ENCODE results near the gene ZNF169.
A peak's percentile ranks its signal among the peaks of the same experiment; 100 is the strongest.
"Not testable (repeated sequence)": the region's sequence is repeated elsewhere in the genome, so short reads cannot be mapped to it uniquely, and the experiment has no call there.

Gene ZNF169

GRCh38 chr9:94259077-94259862, at the start of gene ZNF169:
Gene ZNF169, plus strand, starts transcription at chr9:94259298. Its CDS starts 19,515 bp downstream, at chr9:94278813.
- DNase-seq (ENCODE audit: low read depth in 2 of 2): peak; percentile 78 to 83

DNA sequence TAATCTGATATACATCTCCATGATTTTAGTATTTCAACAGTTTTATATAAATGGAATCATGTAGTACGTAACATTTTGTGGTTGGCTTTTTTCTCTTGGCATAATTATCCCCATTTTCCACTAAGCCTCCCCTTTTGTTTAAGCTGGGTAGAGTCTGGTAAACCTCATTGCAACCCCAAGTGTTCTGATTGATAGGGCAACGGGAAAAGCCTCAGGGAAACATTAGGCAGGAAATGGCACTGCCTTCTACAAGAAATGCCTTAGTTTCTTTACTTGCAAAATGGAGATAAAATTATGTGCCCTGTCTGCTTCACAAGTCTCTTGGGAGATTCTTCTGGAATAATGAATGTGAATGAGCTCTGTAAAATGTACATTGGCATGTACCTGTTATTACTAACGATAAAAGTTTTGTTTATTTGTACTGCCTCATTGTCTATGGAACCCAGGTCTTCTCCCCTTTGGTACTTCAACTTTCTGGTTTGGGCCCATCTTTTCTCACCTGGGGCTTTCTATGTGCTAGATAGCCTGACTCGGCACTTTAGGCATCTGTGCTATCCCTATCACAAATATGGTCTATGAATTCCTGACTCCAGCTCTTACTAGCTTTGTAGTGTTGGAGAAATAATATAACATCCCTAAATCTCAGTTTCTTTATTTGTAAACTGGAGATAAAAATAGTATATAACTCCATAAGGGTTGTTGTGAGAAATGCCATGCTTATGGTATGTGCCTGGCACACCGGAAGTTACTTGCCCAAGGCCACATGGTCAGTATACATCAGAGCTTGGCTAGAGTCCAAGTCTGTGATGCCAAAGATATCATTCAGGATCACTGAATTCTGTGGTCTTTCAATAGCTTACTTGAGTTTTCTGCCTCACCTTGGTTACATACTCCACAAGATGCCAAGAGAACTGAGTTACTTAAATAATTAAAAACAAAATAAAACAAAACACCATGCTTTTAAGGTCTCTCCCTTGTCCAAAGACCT, 48.2 kb upstream of the ZNF169 start:
- no peak for DNase-seq (ENCODE audit: low read depth in 2 of 2)

DNA sequence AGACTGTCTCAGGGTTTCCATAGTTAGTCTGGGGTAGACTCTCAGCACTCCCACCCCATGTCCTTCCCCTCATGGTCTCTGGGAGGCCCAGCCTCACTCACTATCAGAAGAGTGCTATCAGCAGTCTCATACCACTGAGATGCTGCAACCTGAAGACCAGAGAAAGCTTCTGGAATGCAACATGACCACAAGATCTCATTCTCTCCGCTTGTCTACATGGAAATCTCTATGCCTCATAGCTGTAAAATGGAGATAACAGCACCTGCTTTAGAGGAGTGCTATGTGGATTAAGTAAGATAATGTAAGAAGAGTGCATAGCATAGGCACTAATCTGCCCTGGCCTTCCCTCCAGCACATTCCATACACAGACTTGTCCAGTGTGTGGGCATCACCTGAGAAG, 47.0 kb upstream of the ZNF169 start:
- no peak for DNase-seq (ENCODE audit: low read depth in 2 of 2)

- DNase-seq (ENCODE audit: low read depth in 2 of 2): no peak
Measured at GRCh38 chr9:94212531-94212930, 46.6 kb upstream of the ZNF169 start.

- peak; percentile 39 to 53 for DNase-seq (ENCODE audit: low read depth in 2 of 2)
Measured at GRCh38 chr9:94213511-94214124, 45.5 kb upstream of the ZNF169 start.

DNA sequence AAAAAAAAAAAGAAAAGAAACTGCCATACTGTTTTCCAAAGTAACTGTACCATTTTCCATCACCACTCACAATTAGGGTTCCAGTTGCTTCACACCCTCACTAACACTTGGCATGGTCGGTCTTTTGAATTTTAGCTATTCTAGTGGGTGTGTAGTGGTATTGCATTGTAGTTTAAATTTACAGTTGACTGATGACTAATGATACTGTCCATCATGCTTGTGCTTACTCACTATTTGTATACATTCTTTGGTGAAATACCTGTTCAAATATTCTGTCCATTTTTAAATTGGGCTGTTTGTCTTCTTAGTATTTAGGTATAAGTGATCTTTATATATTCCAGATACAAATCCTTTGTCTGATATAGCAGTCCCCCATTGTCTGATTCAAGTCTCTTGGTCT, 36.2 kb upstream of the ZNF169 start:
- no peak for DNase-seq (ENCODE audit: low read depth in 2 of 2)

- DNase-seq (ENCODE audit: low read depth in 2 of 2): not testable (repeated sequence)
Measured at GRCh38 chr9:94225413-94225812, 33.7 kb upstream of the ZNF169 start.

- DNase-seq (ENCODE audit: low read depth in 2 of 2): no peak
Measured at GRCh38 chr9:94228616-94229015, 30.5 kb upstream of the ZNF169 start.

DNA sequence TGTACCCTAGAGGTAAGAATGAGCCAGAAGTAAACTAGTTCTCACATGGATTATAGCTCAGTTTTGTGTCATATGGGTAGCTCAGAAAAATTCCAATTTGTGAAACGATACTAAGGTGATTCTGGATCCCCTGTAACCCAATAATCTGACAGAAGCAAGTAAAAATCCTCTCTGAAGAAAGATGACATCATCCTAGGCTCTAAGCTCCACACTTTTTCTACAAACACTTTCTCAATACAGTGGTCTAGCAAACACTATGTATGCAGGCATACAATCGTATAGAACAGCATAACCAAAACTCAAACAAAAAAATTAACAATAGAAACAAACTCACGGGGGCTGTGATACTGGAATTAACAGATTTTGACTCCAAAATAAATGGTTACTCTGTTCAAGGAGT, 26.7 kb upstream of the ZNF169 start:
- no peak for DNase-seq (ENCODE audit: low read depth in 2 of 2)

DNA sequence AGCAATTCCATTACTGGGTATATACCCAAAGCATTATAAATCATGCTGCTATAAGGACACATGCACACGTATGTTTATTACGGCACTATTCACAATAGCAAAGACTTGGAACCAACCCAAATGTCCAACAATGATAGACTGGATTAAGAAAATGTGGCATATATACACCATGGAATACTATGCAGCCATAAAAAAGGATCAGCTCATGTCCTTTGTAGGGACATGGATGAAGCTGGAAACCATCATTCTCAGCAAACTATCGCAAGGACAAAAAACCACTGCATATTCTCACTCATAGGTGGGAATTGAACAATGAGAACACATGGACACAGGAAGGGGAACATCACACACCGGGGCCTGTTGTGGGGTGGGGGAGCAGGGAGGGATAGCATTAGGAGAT, 18.0 kb upstream of the ZNF169 start:
- DNase-seq (ENCODE audit: low read depth in 2 of 2): not testable (repeated sequence)

DNA sequence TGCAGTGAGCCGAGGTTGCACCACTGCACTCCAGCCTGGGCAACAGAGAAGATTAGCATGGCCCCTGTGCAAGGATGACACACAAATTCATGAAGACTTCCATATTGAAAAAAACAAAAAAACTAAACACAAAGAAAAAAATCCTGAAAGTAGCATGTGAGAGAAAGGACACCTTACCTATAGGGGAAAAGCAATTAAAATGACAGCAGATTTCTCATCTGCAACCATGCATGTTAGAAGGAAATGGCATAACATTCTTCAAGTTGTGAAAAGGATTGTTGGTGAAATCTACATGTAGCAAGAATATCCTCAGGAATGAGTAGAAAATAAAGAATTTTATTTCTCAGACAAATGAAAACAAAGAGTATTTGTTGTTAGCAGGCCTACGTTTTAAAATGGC, 13.4 kb upstream of the ZNF169 start:
- no peak for DNase-seq (ENCODE audit: low read depth in 2 of 2)

GRCh38 chr9:94250456-94250855, 8.6 kb upstream of the ZNF169 start:
- no peak for DNase-seq (ENCODE audit: low read depth in 2 of 2)

GRCh38 chr9:94256007-94256406, 3.1 kb upstream of the ZNF169 start:
- DNase-seq (ENCODE audit: low read depth in 2 of 2): no peak

DNA sequence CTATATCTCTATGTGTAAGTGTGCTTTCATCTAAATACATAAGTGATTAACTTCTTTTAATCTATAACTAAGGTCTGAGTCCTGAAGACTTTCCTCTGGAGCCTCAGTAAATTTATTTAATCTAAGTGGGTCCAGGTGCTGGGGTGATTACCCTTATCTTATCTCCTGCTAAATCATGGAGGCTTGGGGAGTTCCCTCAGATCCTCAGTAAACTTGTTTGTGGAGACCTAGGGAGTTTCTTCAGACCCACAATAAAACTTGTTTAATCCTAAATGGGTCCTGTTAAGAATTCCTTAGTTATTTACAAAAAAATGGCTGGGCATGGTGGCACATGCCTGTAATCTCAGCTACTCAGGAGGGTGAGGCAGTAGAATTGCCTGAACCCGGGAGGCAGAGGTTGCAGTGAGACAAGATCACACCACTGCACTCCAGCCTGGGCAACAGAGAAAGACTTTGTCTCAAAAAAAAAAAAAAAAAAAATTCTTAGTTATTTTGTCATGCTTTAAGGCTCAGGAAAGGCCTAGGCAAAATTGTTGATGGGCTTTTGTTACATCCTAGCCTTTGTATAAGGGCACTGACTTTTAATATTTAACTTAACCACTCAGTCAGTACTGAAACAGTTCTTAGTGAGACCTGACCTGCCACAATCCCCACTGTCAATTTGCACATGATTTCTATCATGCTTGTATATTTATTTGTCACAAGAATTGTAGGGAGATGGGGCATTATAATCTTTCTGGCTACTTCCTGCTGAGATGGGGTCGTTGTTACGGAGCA, 6.7 kb downstream of the ZNF169 start:
- DNase-seq (ENCODE audit: low read depth in 2 of 2): not testable (repeated sequence)

DNA sequence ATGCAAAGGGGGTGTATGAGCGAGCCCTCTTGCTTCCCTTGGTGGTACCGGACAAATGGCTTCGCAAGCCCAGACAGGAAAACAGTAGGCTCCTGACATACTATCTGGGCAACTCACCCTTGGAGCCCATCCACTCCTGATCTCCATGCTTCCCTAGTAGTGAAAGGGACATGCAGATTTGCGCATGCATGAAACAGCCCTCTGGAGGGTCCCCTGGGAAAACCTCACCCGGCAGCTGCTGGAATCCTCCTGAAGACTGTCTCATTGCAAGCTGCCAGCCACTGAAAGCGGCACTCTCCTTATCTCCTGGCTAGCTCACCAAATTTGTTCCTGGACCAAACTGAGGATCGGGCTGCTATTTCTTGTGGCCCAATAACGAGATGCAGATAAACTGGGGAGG, 10.2 kb downstream of the ZNF169 start:
- DNase-seq (ENCODE audit: low read depth in 2 of 2): no peak

GRCh38 chr9:94270009-94270408, 10.9 kb downstream of the ZNF169 start:
- DNase-seq (ENCODE audit: low read depth in 2 of 2): no peak

- DNase-seq (ENCODE audit: low read depth in 2 of 2): not testable (repeated sequence)
Measured at GRCh38 chr9:94277029-94277428, 17.9 kb downstream of the ZNF169 start.

GRCh38 chr9:94277885-94278536, 18.9 kb downstream of the ZNF169 start:
- no peak for DNase-seq (ENCODE audit: low read depth in 2 of 2)

- DNase-seq (ENCODE audit: low read depth in 2 of 2): no peak
Measured at GRCh38 chr9:94280409-94280989, 21.4 kb downstream of the ZNF169 start.

DNA sequence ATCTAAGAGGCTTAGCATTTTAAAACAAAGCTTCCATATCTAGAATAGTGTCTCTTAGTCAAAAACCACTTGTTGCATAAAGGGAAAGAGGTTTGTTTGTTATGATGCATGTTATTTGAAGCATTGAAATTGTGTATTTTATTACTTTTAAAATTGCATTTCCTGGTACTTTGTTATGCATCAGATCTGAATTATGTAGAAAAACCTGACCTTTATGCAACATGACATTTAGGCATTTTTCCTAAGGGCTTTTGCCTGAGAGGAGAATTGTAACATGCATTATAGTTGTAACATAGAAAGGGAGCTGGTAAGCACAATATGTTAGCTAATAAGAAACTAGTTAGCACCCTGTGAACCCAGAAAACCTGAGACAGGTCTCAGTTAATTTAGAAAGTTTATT, 22.0 kb downstream of the ZNF169 start:
- no peak for DNase-seq (ENCODE audit: low read depth in 2 of 2)

- no peak for DNase-seq (ENCODE audit: low read depth in 2 of 2)
Measured at GRCh38 chr9:94286116-94286515, 27.0 kb downstream of the ZNF169 start.

All from stimulated activated CD8-positive, alpha-beta memory T cell treated with anti-CD3 and anti-CD28 coated beads, Interleukin-7, amount 100 ng/mL, for 4 hours (primary cell).